NT2/D1 (cell line): ENCODE data around the gene SORCS1.

Experiments used
- DNase-seq: peaks from one replicate; pipeline ENCODE4 v3.0.0-alpha.2; 2011; ENCODE audit warnings: low read depth, low spot score
- H3K27me3 ChIP-seq: 2 replicates; pipeline ENCODE4 v1.6.0; 2011; ENCODE audit warnings: mild to moderate bottlenecking; ENCODE audit not compliant: insufficient read length, insufficient read depth
- H3K36me3 ChIP-seq: 2 replicates; pipeline ENCODE4 v1.6.1; 2011; ENCODE audit warnings: mild to moderate bottlenecking, low read length, mixed read lengths; ENCODE audit not compliant: insufficient read depth, insufficient read length
- H3K4me1 ChIP-seq: 2 replicates; pipeline ENCODE4 v1.5.1; 2011; ENCODE audit not compliant: insufficient read depth, insufficient read length
- H3K4me3 ChIP-seq: 2 replicates; pipeline ENCODE4 v1.5.1; 2011; ENCODE audit warnings: low read depth; ENCODE audit not compliant: insufficient read length
- H3K9ac ChIP-seq: 2 replicates; pipeline ENCODE4 v1.6.0; 2011; ENCODE audit warnings: low read depth; ENCODE audit not compliant: insufficient read length
- H3K9me3 ChIP-seq: 2 replicates; pipeline ENCODE4 v1.5.1; 2011; ENCODE audit warnings: mild to moderate bottlenecking, low read length; ENCODE audit not compliant: insufficient read depth
- SUZ12 ChIP-seq: IDR thresholded peaks from 2 replicates; pipeline ENCODE4 v1.6.1; 2011; ENCODE audit not compliant: insufficient read length, insufficient read depth; ENCODE audit errors: extremely low read depth
- YY1 ChIP-seq: IDR thresholded peaks from 2 replicates; pipeline ENCODE4 v1.6.1; 2011; ENCODE audit not compliant: insufficient read length, insufficient read depth
- ZNF274 ChIP-seq: IDR thresholded peaks from 2 replicates; pipeline ENCODE4 v1.6.1; 2011; ENCODE audit warnings: mild to moderate bottlenecking, low read depth, low read length

The SORCS1 gene

GRCh38 chr10:107011105-107011504, 153.4 kb downstream of the SORCS1 start:
- Histone ChIP-seq H3K4me1 (no peaks in the 10 kb centered on the region), H3K4me3 (no peak overlapping the region), H3K9me3 (no peaks in the 10 kb centered on the region), H3K9ac (no peak overlapping the region), H3K27me3 (no peaks in the 10 kb centered on the region), H3K36me3 (no peaks in the 10 kb centered on the region)
- no peak for TF ChIP-seq YY1
- no peak for TF ChIP-seq SUZ12
- no peak for TF ChIP-seq ZNF274
- DNase-seq = no peak

DNA sequence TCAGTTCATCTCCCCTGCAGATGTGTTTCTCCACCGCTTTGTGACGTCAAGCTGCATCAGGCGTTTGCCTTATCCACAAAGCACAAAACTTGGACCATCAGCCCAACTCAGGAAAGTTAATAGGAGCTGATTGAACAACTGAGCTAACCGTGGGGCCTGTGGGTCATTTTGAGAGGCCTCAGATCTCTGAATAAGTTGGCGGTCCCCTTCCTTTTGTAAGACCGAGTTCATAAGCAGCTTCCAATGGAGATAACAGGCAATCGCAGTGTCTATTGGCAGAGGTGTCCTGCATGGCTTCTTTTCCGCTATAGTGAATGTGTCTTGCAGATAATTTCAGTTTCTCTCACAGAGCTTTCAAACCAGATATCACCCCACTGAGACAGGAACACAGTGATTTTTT, 154.0 kb downstream of the SORCS1 start:
- H3K36me3 ChIP-seq = no peaks in the 10 kb centered on the region
- DNase-seq = no peak
- no peak overlapping the region for H3K9ac ChIP-seq
- H3K9me3 ChIP-seq = no peaks in the 10 kb centered on the region
- H3K27me3 ChIP-seq = no peaks in the 10 kb centered on the region
- H3K4me3 ChIP-seq = no peak overlapping the region
- TF ChIP-seq SUZ12 (no peak), ZNF274 (no peak), YY1 (no peak)
- H3K4me1 ChIP-seq = no peaks in the 10 kb centered on the region

- H3K9ac ChIP-seq = no peak overlapping the region
- no peaks in the 10 kb centered on the region for H3K27me3 ChIP-seq
- no peak overlapping the region for H3K4me3 ChIP-seq
- TF ChIP-seq ZNF274 (no peak), YY1 (no peak), SUZ12 (no peak)
- no peaks in the 10 kb centered on the region for H3K36me3 ChIP-seq
- H3K9me3 ChIP-seq = no peaks in the 10 kb centered on the region
- no peak for DNase-seq
- H3K4me1 ChIP-seq = no peaks in the 10 kb centered on the region
These were observed 160.1 kb downstream of the SORCS1 start for GRCh38 chr10:107004362-107004761.

DNA sequence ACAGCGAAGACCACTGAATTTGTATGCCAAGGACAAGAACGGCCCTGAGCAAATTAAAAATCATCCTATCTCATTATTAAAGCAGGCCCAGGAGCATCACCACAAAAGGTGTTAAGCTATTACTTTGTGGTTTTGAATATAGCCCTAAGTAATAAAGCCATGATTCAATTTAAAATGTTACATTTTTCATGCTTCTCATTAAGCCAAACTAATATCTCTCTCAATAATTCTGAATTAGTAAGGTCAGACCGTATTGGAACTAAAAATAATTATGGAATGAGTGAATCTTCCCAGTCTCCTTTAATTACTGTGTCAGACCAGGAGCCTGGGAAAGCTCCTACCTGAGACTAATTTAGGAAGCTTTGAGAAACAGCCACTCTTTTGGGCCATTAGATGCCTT, 162.4 kb downstream of the SORCS1 start:
- TF ChIP-seq SUZ12 (no peak), ZNF274 (no peak), YY1 (no peak)
- no peak overlapping the region for H3K4me3 ChIP-seq
- no peaks in the 10 kb centered on the region for H3K9me3 ChIP-seq
- H3K27me3 ChIP-seq = no peaks in the 10 kb centered on the region
- H3K4me1 ChIP-seq = no peaks in the 10 kb centered on the region
- no peaks in the 10 kb centered on the region for H3K36me3 ChIP-seq
- DNase-seq = no peak
- H3K9ac ChIP-seq = no peak overlapping the region

DNA sequence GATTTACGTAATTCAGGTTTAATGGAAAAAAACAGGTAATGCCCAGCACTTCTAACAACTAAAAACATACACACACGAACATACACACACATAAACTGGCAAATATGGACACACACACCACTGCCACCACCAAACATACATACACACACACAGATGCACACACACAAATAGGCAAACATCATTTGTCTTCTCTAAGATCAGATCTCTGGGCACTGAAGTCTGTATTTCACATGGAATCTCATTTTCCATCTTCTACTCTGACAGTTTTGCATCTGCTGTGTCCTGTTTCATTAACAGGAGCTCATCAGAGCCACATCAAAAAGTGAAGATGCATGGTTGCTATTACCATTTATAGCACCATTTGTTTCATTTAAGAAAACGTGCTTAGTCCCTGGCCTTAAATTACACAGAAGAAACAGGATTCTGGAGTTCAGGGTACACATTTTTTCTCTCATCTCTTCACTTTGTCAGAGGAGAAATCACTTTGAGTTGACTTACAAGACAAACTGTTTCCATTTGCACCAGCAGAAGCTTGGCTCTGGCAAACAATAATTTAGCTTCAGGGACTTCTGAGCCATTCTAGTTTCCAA, 165.3 kb downstream of the SORCS1 start:
- Histone ChIP-seq H3K4me1 (no peaks in the 10 kb centered on the region), H3K27me3 (no peaks in the 10 kb centered on the region), H3K9ac (no peak overlapping the region), H3K4me3 (no peak overlapping the region), H3K9me3 (no peaks in the 10 kb centered on the region), H3K36me3 (no peaks in the 10 kb centered on the region)
- TF ChIP-seq ZNF274 = no peak
- TF ChIP-seq YY1 = no peak
- no peak for DNase-seq

DNA sequence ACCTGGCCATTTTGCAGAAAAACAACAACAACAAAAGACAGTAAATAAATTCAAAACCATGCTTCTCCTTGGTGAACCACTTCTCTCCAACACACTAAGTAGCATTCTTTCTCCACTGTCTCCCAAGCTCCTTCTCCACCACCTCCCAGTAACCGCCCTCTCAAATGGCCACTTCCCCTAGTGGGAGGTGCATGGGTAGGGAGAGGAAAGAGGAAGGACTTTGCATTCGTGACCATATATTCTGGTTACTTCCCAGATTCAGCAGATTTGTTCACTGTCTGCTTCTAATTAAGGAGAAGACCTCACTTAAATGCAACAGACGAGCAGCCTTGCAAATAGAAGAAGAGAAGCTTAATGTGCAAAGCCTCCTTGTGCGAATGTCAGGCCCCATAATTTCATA, 166.8 kb downstream of the SORCS1 start:
- Histone ChIP-seq H3K9ac (no peak overlapping the region), H3K36me3 (no peaks in the 10 kb centered on the region)

DNA sequence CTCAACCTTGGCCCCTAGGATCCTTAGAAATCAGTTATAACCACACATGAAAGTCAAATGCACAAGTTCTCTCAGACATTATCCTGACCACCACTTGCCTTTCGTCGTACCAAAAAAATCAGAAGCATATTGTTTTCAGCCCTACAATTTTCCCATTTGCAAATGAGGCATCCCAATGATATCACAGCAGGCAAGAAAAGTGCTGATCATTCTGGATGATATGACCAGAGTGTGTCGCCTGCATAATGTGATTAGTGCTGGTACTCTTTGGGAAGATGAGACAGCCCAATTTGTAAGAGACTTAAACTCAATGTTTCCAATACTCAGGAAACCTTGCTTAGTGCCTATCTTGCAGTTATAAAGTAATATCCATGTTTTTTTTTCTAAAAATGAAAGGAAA, 168.0 kb downstream of the SORCS1 start:
- DNase-seq = no peak
- TF ChIP-seq SUZ12 (no peak), YY1 (no peak), ZNF274 (no peak)
- Histone ChIP-seq H3K27me3 (no peaks in the 10 kb centered on the region), H3K4me3 (no peak overlapping the region), H3K4me1 (no peaks in the 10 kb centered on the region), H3K9me3 (no peaks in the 10 kb centered on the region), H3K9ac (no peak overlapping the region), H3K36me3 (no peaks in the 10 kb centered on the region)

More for the DNA sequence above, 166.8 kb downstream of the SORCS1 start:
- no peak for DNase-seq
- no peak for TF ChIP-seq YY1
- TF ChIP-seq SUZ12 = no peak
- no peak for TF ChIP-seq ZNF274
- H3K4me1 ChIP-seq = no peaks in the 10 kb centered on the region
- H3K9me3 ChIP-seq = no peaks in the 10 kb centered on the region
- no peaks in the 10 kb centered on the region for H3K27me3 ChIP-seq
- no peak overlapping the region for H3K4me3 ChIP-seq
